HEK293 (cell line): ENCODE data around the gene IL11RA.

Experiments
- CTCF ChIA-PET: fragments of 350-600 bp; formaldehyde crosslinking; extraction: SDS; loops from one replicate; lab custom pipeline; 2021; ENCODE audit warnings: antibody characterized with exemption; lab: Yijun Ruan, JAX
- POLR2A ChIA-PET: fragments of 300-600 bp; formaldehyde crosslinking; extraction: SDS; loops from one replicate; lab custom pipeline; 2020; ENCODE audit warnings: antibody characterized with exemption, inconsistent platforms; lab: Yijun Ruan, JAX
- H3K27ac ChIP-seq: fragments of 200-500 bp; sonication (Bioruptor generic); 2 replicates; pipeline ENCODE4 v1.5.1; 2014; ENCODE audit warnings: low read depth, low read length, control low read depth, inconsistent platforms; ENCODE audit errors: extremely low read depth
- H3K36me3 ChIP-seq, 2 experiments: fragments of 200-500 bp in 1 of 2; sonication (Bioruptor generic) in 1 of 2; 1 replicate in 1 of 2; 2 replicates in 1 of 2; pipeline ENCODE4 v1.5.1; 2014 to 2017; ENCODE audit warnings: inconsistent platforms in 2 of 2, low read length in 2 of 2; ENCODE audit not compliant: control insufficient read depth in 2 of 2, insufficient read depth in 1 of 2
- H3K4me1 ChIP-seq: fragments of 200-500 bp; sonication (Bioruptor generic); 2 replicates; pipeline ENCODE4 v1.5.1; 2014; ENCODE audit warnings: mild to moderate bottlenecking, low read length, inconsistent platforms; ENCODE audit not compliant: control insufficient read depth, insufficient read depth
- H3K4me3 ChIP-seq: 2 replicates; pipeline ENCODE4 v1.5.1; 2011; ENCODE audit warnings: low read depth, mild to moderate bottlenecking, control low read depth, low read length, moderate library complexity
- H3K9me3 ChIP-seq: fragments of 200-500 bp; sonication (Bioruptor generic); 2 replicates; pipeline ENCODE4 v1.5.1; 2014; ENCODE audit warnings: low read depth, low read length, inconsistent platforms; ENCODE audit not compliant: control insufficient read depth, insufficient read depth
- KLF8 ChIP-seq: fragments of 450-650 bp; formaldehyde crosslinking; IDR thresholded peaks from 2 replicates; pipeline ENCODE4 v1.5.1; 2016; ENCODE audit warnings: missing biosample characterization, missing genetic modification characterization
- KLF9 ChIP-seq: fragments of 450-650 bp; formaldehyde crosslinking; IDR thresholded peaks from 2 replicates; pipeline ENCODE4 v1.5.1; 2016; ENCODE audit warnings: missing biosample characterization, missing genetic modification characterization, low read depth
- YY1 ChIP-seq: fragments of 450-650 bp; formaldehyde crosslinking; IDR thresholded peaks from 2 replicates; pipeline ENCODE4 v1.5.1; 2018; ENCODE audit warnings: missing biosample characterization, missing genetic modification characterization
- ZBTB48 ChIP-seq: fragments of 450-650 bp; formaldehyde crosslinking; IDR thresholded peaks from 2 replicates; pipeline ENCODE4 v1.5.1; 2016; ENCODE audit warnings: missing biosample characterization, missing genetic modification characterization
- ZNF132 ChIP-seq: fragments of 450-650 bp; formaldehyde crosslinking; IDR thresholded peaks from 2 replicates; pipeline ENCODE4 v1.5.1; 2017; ENCODE audit warnings: missing biosample characterization, missing genetic modification characterization, borderline replicate concordance
- ZNF169 ChIP-seq: fragments of 450-650 bp; formaldehyde crosslinking; IDR thresholded peaks from 2 replicates; pipeline ENCODE4 v1.5.1; 2016; ENCODE audit warnings: missing biosample characterization, missing genetic modification characterization
- ZNF175 ChIP-seq: fragments of 450-650 bp; formaldehyde crosslinking; IDR thresholded peaks from 2 replicates; pipeline ENCODE4 v1.5.1; 2016; ENCODE audit warnings: missing biosample characterization, missing genetic modification characterization
- ZNF211 ChIP-seq: fragments of 450-650 bp; formaldehyde crosslinking; IDR thresholded peaks from 2 replicates; pipeline ENCODE4 v1.5.1; 2016; ENCODE audit warnings: low read depth, missing biosample characterization, missing genetic modification characterization
- ZNF335 ChIP-seq: fragments of 450-650 bp; formaldehyde crosslinking; conservative IDR thresholded peaks from 2 replicates; pipeline ENCODE4 v1.5.1; 2016; ENCODE audit warnings: missing biosample characterization, missing genetic modification characterization
- ZNF394 ChIP-seq: fragments of 450-650 bp; formaldehyde crosslinking; IDR thresholded peaks from 2 replicates; pipeline ENCODE4 v1.5.1; 2016; ENCODE audit warnings: missing biosample characterization, missing genetic modification characterization, mild to moderate bottlenecking, moderate library complexity, borderline replicate concordance
- ZNF48 ChIP-seq: fragments of 450-650 bp; formaldehyde crosslinking; IDR thresholded peaks from 2 replicates; pipeline ENCODE4 v1.5.1; 2016; ENCODE audit warnings: missing biosample characterization, missing genetic modification characterization
- ZNF529 ChIP-seq: fragments of 450-650 bp; formaldehyde crosslinking; IDR thresholded peaks from 2 replicates; pipeline ENCODE4 v1.5.1; 2017; ENCODE audit warnings: missing genetic modification characterization, missing biosample characterization; ENCODE audit not compliant: insufficient replicate concordance
- ZNF585B ChIP-seq: fragments of 450-650 bp; formaldehyde crosslinking; IDR thresholded peaks from 2 replicates; pipeline ENCODE4 v1.5.1; 2016; ENCODE audit warnings: missing biosample characterization, missing genetic modification characterization
- ZNF654 ChIP-seq: fragments of 450-650 bp; formaldehyde crosslinking; IDR thresholded peaks from 2 replicates; pipeline ENCODE4 v1.5.1; 2016; ENCODE audit warnings: low read depth, missing biosample characterization, missing genetic modification characterization
- ZNF658 ChIP-seq: fragments of 450-650 bp; formaldehyde crosslinking; IDR thresholded peaks from 2 replicates; pipeline ENCODE4; 2016; ENCODE audit warnings: missing biosample characterization, missing genetic modification characterization
- ZNF830 ChIP-seq: fragments of 450-650 bp; IDR thresholded peaks from 2 replicates; pipeline ENCODE4 v1.5.0; 2018; ENCODE audit warnings: missing biosample characterization, missing genetic modification characterization, low read depth, mild to moderate bottlenecking, moderate library complexity
- TF ChIP-seq, protein P1 (sequence below): fragments of 450-650 bp; formaldehyde crosslinking; IDR thresholded peaks from 2 replicates; pipeline ENCODE4 v1.5.1; 2017; ENCODE audit warnings: missing biosample characterization, missing genetic modification characterization
- TF ChIP-seq, protein P2 (sequence below): fragments of 450-650 bp; formaldehyde crosslinking; IDR thresholded peaks from 2 replicates; pipeline ENCODE4 v1.5.1; 2016; ENCODE audit warnings: missing biosample characterization, missing genetic modification characterization
- TF ChIP-seq, protein P3 (sequence below): fragments of 450-650 bp; formaldehyde crosslinking; IDR thresholded peaks from 2 replicates; pipeline ENCODE4 v1.5.1; 2016; ENCODE audit warnings: missing biosample characterization, missing genetic modification characterization
- TF ChIP-seq, protein P4 (sequence below): fragments of 450-650 bp; formaldehyde crosslinking; IDR thresholded peaks from 2 replicates; pipeline ENCODE4 v1.5.1; 2017; ENCODE audit warnings: missing biosample characterization, missing genetic modification characterization
- TF ChIP-seq, protein P5 (sequence below): fragments of 450-650 bp; formaldehyde crosslinking; IDR thresholded peaks from 2 replicates; pipeline ENCODE4 v1.5.0; 2017; ENCODE audit warnings: missing biosample characterization, missing genetic modification characterization, borderline replicate concordance

Gene IL11RA

DNA sequence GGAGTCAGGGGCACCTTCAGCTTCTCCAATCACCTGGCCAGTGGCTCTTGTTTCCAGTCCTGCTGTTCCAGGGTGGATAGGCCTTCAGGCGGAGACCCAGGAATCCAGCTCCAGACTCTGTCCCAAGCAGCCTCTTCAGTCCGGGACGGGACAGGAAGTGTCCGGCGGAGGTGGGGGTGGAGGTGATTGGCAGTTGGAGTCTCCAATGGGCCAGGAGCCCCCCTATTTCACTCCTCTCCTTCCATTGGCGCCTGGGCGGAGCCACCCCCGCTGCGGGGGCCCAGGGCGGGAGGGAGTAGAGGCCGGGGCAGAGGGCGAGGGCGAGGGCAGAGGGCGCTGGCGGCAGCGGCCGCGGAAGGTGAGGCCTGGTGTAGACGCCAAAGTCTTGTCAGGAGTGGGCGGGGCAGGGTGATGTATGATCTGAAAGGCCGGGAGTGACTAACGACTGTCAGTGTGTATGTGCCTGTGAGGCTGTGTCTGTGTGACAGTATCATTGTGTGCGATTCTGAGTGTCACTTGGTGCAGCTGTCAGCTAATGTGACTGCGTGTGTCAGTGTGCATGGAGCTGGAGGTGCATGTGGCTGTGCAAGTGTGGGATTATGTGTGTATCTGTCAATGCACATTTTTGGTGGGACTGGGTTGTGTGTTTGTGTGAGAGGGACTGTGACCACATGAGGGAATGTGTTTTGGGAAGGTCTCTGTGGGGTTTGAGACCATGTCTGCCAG lies at the start of gene IL11RA (continued):
- TF ChIP-seq ZNF585B (tag by site-specific recombination), result no peak
- TF ChIP-seq ZNF394, result peak; percentile 84; the same call in 1 of the 2 replicates
- TF ChIP-seq, protein P1, sequence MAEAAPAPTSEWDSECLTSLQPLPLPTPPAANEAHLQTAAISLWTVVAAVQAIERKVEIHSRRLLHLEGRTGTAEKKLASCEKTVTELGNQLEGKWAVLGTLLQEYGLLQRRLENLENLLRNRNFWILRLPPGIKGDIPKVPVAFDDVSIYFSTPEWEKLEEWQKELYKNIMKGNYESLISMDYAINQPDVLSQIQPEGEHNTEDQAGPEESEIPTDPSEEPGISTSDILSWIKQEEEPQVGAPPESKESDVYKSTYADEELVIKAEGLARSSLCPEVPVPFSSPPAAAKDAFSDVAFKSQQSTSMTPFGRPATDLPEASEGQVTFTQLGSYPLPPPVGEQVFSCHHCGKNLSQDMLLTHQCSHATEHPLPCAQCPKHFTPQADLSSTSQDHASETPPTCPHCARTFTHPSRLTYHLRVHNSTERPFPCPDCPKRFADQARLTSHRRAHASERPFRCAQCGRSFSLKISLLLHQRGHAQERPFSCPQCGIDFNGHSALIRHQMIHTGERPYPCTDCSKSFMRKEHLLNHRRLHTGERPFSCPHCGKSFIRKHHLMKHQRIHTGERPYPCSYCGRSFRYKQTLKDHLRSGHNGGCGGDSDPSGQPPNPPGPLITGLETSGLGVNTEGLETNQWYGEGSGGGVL (tag by site-specific recombination), result peak; percentile 43
- peak; percentile 87 for TF ChIP-seq KLF9 (tag by site-specific recombination)
- TF ChIP-seq ZNF169 (tag by site-specific recombination), result 0 out of 2 replicates have a peak, but pooled peaks have one; percentile 44

DNA sequence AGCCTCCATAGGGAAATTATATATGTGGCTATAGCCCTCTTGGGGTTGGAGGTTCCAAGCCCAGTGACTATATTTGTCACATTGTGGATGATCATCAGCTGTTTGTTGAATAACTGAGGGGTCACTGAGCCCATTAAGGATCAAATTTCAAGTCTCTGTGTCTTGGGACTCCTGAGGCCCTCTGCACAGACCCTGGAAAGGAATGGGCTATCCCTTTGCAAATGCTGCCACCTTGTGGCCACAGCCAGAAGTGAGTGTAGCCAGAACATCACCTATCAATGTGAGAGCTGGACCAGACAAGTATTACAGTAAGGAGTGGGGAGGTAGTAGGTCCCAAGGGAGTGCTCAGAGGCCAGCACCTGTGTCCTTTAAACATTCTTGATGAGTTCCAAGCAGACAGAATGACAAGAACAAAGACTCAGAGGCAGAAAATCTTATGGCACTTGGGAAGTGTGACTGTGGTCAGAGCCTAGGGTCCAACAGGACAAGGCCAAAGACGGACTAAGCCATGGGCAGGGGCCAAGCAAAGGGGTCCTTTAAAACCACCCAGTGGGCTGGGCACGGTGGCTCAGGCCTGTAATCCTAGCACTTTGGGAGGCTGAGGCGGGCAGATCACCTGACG lies 48.3 kb upstream of the IL11RA start:
- 0 out of 2 replicates have a peak, but pooled peaks have one; percentile 18 for TF ChIP-seq YY1 (tag by site-specific recombination)
- no peak for TF ChIP-seq ZNF830 (tag by site-specific recombination)
- TF ChIP-seq ZNF654 (tag by site-specific recombination), result peak; percentile 87
- TF ChIP-seq, protein P2, sequence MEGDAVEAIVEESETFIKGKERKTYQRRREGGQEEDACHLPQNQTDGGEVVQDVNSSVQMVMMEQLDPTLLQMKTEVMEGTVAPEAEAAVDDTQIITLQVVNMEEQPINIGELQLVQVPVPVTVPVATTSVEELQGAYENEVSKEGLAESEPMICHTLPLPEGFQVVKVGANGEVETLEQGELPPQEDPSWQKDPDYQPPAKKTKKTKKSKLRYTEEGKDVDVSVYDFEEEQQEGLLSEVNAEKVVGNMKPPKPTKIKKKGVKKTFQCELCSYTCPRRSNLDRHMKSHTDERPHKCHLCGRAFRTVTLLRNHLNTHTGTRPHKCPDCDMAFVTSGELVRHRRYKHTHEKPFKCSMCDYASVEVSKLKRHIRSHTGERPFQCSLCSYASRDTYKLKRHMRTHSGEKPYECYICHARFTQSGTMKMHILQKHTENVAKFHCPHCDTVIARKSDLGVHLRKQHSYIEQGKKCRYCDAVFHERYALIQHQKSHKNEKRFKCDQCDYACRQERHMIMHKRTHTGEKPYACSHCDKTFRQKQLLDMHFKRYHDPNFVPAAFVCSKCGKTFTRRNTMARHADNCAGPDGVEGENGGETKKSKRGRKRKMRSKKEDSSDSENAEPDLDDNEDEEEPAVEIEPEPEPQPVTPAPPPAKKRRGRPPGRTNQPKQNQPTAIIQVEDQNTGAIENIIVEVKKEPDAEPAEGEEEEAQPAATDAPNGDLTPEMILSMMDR, result peak; percentile 77
- TF ChIP-seq ZNF132 (tag by site-specific recombination), result no peak
- TF ChIP-seq ZNF529 (tag by site-specific recombination), result no peak
- no peak for TF ChIP-seq ZNF335 (tag by site-specific recombination)
- peak; percentile 29; the same call in 1 of the 2 replicates for TF ChIP-seq ZBTB48 (tag by site-specific recombination)
- TF ChIP-seq, protein P3, sequence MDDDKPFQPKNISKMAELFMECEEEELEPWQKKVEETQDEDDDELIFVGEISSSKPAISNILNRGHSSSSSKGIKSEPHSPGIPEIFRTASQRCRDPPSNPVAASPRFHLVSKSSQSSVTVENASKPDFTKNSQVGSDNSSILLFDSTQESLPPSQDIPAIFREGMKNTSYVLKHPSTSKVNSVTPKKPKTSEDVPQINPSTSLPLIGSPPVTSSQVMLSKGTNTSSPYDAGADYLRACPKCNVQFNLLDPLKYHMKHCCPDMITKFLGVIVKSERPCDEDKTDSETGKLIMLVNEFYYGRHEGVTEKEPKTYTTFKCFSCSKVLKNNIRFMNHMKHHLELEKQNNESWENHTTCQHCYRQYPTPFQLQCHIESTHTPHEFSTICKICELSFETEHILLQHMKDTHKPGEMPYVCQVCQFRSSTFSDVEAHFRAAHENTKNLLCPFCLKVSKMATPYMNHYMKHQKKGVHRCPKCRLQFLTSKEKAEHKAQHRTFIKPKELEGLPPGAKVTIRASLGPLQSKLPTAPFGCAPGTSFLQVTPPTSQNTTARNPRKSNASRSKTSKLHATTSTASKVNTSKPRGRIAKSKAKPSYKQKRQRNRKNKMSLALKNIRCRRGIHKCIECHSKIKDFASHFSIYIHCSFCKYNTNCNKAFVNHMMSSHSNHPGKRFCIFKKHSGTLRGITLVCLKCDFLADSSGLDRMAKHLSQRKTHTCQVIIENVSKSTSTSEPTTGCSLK (tag by site-specific recombination), result no peak
- Histone ChIP-seq H3K27ac (no peak overlapping the region), H3K9me3 (no peaks in the 10 kb centered on the region), H3K36me3 (no peaks in the 10 kb centered on the region), H3K4me3 (no peak overlapping the region), H3K4me1 (no peaks in the 10 kb centered on the region)
- ChIA-PET POLR2A (interaction anchor here (1.3 kb wide), 1 partner anchor 16 kb away, joined by 3 read pairs; the partner anchor contains the start of gene DCTN3), CTCF (interaction anchor here (0.5 to 6.1 kb wide), 56 partner anchors 10 to 1230 kb away, joined by 3 to 105 read pairs (median 5); partner anchors contain the start of genes ARID3C, DCTN3, MYORG and SIGMAR1)

DNA sequence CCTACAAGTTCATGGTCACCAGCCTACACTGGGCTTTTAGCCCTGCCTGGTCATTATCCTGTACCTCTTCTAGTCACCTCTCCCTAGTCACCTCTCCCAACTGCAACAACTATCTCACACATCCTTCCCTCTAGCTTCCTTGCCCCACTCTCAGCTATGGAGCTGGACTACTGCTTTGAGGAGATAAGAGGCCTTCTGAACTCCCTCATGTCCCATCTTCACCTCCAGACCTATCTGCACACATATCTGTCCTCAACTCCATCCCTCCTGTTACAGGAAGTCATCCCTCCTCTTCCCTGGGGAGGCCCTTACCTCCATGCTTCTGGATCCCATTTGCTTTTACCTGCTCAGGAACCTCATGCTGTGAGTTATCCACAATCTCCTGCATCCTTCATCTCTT lies 45.8 kb upstream of the IL11RA start:
- Histone ChIP-seq H3K9me3 (no peaks in the 10 kb centered on the region), H3K4me3 (no peak overlapping the region), H3K27ac (no peak overlapping the region), H3K4me1 (no peaks in the 10 kb centered on the region), H3K36me3 (peaks cover 0 to 16% of the 10 kb centered on the region in 2 experiments; a peak in 1 of 3 replicates)
- POLR2A ChIA-PET, result interaction anchor here (1.4 kb wide), 1 partner anchor 202 kb away, joined by 3 read pairs; no protein-coding TSS in a partner anchor
- CTCF ChIA-PET, result interaction anchor here (0.7 to 6.1 kb wide), 9 partner anchors 11 to 939 kb away, joined by 3 to 105 read pairs (median 6); no protein-coding TSS in a partner anchor
- TF ChIP-seq ZNF48, result no peak
- TF ChIP-seq ZNF175, result no peak
- no peak for TF ChIP-seq ZNF585B (tag by site-specific recombination)
- no peak for TF ChIP-seq KLF8
- no peak for TF ChIP-seq ZNF658 (tag by site-specific recombination)
- TF ChIP-seq, protein P4, sequence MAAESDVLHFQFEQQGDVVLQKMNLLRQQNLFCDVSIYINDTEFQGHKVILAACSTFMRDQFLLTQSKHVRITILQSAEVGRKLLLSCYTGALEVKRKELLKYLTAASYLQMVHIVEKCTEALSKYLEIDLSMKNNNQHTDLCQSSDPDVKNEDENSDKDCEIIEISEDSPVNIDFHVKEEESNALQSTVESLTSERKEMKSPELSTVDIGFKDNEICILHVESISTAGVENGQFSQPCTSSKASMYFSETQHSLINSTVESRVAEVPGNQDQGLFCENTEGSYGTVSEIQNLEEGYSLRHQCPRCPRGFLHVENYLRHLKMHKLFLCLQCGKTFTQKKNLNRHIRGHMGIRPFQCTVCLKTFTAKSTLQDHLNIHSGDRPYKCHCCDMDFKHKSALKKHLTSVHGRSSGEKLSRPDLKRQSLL (tag by site-specific recombination), result no peak
- TF ChIP-seq ZNF335 (tag by site-specific recombination), result no peak
- TF ChIP-seq, protein P5, sequence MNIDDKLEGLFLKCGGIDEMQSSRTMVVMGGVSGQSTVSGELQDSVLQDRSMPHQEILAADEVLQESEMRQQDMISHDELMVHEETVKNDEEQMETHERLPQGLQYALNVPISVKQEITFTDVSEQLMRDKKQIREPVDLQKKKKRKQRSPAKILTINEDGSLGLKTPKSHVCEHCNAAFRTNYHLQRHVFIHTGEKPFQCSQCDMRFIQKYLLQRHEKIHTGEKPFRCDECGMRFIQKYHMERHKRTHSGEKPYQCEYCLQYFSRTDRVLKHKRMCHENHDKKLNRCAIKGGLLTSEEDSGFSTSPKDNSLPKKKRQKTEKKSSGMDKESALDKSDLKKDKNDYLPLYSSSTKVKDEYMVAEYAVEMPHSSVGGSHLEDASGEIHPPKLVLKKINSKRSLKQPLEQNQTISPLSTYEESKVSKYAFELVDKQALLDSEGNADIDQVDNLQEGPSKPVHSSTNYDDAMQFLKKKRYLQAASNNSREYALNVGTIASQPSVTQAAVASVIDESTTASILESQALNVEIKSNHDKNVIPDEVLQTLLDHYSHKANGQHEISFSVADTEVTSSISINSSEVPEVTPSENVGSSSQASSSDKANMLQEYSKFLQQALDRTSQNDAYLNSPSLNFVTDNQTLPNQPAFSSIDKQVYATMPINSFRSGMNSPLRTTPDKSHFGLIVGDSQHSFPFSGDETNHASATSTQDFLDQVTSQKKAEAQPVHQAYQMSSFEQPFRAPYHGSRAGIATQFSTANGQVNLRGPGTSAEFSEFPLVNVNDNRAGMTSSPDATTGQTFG, result no peak
- TF ChIP-seq ZNF211 (tag by site-specific recombination), result no peak
